Breast epithelium (tissue), 3 donors: Measurements from ENCODE around the gene NDST1.

ENCODE experiments used
- POLR2A ChIP-seq: fragments of 450-650 bp; IDR thresholded peaks from one replicate; pipeline ENCODE4 v1.6.1; 2016; ENCODE audit warnings: antibody characterized with exemption, mild to moderate bottlenecking, moderate library complexity
- POLR2AphosphoS5 ChIP-seq, 3 donors: sonication (generic); formaldehyde crosslinking; IDR thresholded peaks; one replicate each; pipeline ENCODE4 v1.6.1; 2017; ENCODE audit warnings: antibody characterized with exemption in 3 of 3
- TF ChIP-seq, protein P1 (sequence below), 3 donors: fragments of 450-650 bp; IDR thresholded peaks; one replicate each; pipeline ENCODE4 v1.5.1; 2016 to 2017; ENCODE audit warnings: antibody characterized with exemption in 3 of 3, mild to moderate bottlenecking in 3 of 3, moderate library complexity in 3 of 3

DNA sequence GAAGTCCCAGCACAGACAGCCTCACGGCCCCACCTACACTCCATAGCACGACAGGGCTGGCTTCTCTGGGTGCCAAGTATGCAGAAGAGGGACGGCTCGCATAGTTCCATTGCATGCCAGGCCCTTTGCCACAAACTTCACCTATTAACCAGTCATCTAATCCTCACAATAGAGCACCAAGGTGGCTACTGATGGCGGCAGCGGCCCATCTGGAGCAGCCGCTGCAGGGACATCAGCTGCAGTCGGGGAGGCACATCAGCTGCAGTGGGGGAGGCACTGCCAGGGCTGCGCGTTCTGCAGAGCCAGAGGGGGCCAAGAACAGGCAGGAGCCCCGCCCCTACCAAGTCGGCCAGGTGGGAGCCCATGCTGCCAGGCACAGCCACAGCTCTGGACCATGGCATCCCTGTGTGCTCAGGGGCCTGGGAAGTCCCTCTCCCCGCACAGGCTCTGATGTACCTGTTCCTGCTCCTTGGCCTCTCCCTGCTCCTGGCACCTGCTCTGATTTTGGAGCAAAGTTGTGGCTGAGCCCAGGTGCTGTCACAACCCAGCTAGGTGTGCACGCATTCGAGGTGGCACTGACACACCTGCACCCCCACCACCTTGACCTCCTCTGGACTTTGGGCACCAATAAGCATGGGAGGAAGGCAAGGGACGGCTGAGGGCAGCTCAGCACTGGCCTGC is 71.0 kb downstream of the NDST1 start:
- TF ChIP-seq POLR2A (no peak), POLR2AphosphoS5 (IDR thresholded peaks at IDR 0.05) (no peak)
- TF ChIP-seq, protein P1, sequence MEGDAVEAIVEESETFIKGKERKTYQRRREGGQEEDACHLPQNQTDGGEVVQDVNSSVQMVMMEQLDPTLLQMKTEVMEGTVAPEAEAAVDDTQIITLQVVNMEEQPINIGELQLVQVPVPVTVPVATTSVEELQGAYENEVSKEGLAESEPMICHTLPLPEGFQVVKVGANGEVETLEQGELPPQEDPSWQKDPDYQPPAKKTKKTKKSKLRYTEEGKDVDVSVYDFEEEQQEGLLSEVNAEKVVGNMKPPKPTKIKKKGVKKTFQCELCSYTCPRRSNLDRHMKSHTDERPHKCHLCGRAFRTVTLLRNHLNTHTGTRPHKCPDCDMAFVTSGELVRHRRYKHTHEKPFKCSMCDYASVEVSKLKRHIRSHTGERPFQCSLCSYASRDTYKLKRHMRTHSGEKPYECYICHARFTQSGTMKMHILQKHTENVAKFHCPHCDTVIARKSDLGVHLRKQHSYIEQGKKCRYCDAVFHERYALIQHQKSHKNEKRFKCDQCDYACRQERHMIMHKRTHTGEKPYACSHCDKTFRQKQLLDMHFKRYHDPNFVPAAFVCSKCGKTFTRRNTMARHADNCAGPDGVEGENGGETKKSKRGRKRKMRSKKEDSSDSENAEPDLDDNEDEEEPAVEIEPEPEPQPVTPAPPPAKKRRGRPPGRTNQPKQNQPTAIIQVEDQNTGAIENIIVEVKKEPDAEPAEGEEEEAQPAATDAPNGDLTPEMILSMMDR (IDR thresholded peaks at IDR 0.05) = no peak
